Psoas muscle (tissue), 8 donors: ENCODE measurements around the gene RNU7-1. TPM values are rescaled to one million over a fixed set of nuclear protein-coding genes. Genes with fewer than 3 reads are reported as not detected.

Source experiments
- ATAC-seq, 4 donors: fragments of 200-7000 bp; cut with Tn5 transposase; one replicate each; pipeline ENCODE4 v1.9.1; 2020; ENCODE audit warnings: moderate library complexity in 3 of 4, mild to moderate bottlenecking in 2 of 4
- DNase-seq, 2 donors: peaks; one replicate each; pipeline ENCODE4 v3.0.0-alpha.2; 2020
- H3K27ac ChIP-seq: fragments of 200-600 bp; one replicate; pipeline ENCODE4 v1.8.0; 2022
- H3K27me3 ChIP-seq, 3 donors: fragments of 200-600 bp in 1 of 3; one replicate each; pipeline versions ENCODE4 v1.6.1 to v1.8.0; 2013 to 2022; ENCODE audit warnings: low read length in 2 of 3, mild to moderate bottlenecking in 2 of 3, moderate library complexity in 1 of 3; ENCODE audit not compliant: insufficient read depth in 3 of 3
- H3K36me3 ChIP-seq, 2 donors: fragments of 200-600 bp in 1 of 2; one replicate each; pipeline versions ENCODE4 v1.6.1 to v1.8.0; 2013 to 2022; ENCODE audit warnings: low read depth in 1 of 2, mild to moderate bottlenecking in 1 of 2, moderate library complexity in 1 of 2; ENCODE audit not compliant: insufficient read depth in 1 of 2
- H3K4me1 ChIP-seq: fragments of 200-600 bp; one replicate; pipeline ENCODE4 v1.8.0; 2022
- H3K4me3 ChIP-seq: fragments of 200-600 bp; one replicate; pipeline ENCODE4 v1.8.0; 2022; ENCODE audit warnings: mild to moderate bottlenecking
- H3K9me3 ChIP-seq: fragments of 200-600 bp; one replicate; pipeline ENCODE4 v1.8.0; 2022
- CTCF ChIP-seq: fragments of 200-600 bp; IDR thresholded peaks from one replicate; pipeline ENCODE4 v1.8.0; 2022; ENCODE audit warnings: antibody characterized with exemption
- WGBS, 3 donors: extraction: QIAGEN DNeasy Blood & Tissue Kit; methylation state at CpG; one replicate each; pipeline versions ENCODE4 v1.1.6 to v1.1.7; 2013; 5-methylcytosine and 5-hydroxymethylcytosine counted together
- intact Hi-C, 2 donors: fragments of 100-400 bp; cut with DNase I; formaldehyde crosslinking; loops; one replicate each; pipeline versions ENCODE4 v1.11.0 to v1.14.2; 2022
- polyA plus RNA-seq, 3 donors: library from polyadenylated mRNA; stranded (reverse); fragments of 200-250 nt; gene quantifications; one replicate each; pipeline ENCODE4 v1.2.3, GENCODE V29; 2013
- total RNA-seq, 4 donors: library from RNA; stranded (reverse); fragmentation: NEBNext Ultra II Directional in 2 of 4; extraction: Animal tissue kit (Norgen Biotek cat#: 25700) in 2 of 4; gene quantifications; one replicate each; pipeline versions ENCODE4 v1.2.1 to v1.2.4, GENCODE V29; 2021 to 2023
- donor health status: healthy with polysubstance abuse.
- donor health status: DM: no; HTN: no; CAD: no; lungs with moderate emphysema.
- donor health status: Bipolar disorder and iron deficiency.
- donor health status: healthy.
- donor health status: DM: yes; HTN: yes; CAD: no.
- donor health status: DM: no; HTN: no; CAD: no.
- donor health status: DM: no; HTN: no; CAD: no.
- donor health status: DM: yes; HTN: yes; CAD: no.

RNU7-1 gene
- total and polyA plus RNA-seq, 7 donors = not detected

- no peak for TF ChIP-seq CTCF
- no peak for ATAC-seq
- Histone ChIP-seq H3K36me3 (peaks cover 0 to 20% of the 10 kb centered on the region in 2 donors), H3K4me1 (peaks cover 21% of the 10 kb centered on the region), H3K27me3 (no peaks in the 10 kb centered on the region), H3K4me3 (no peak overlapping the region), H3K9me3 (no peaks in the 10 kb centered on the region), H3K27ac (no peak overlapping the region)
- 78 to 89% (median 87%) methylated on average over 8 of the region's 8 CpGs for WGBS, 3 donors
- DNase-seq = peak in 1 of 2 donors; percentile 4
- intact Hi-C loops = loop anchor here (5.0 kb wide), 3 partner anchors 95 to 165 kb away; partner anchors contain the start of gene C1R (in 1 of the 2)
These were observed 4.0 kb downstream of the RNU7-1 start for GRCh38 chr12:6947615-6948014.

- H3K36me3 ChIP-seq = peaks cover 0 to 20% of the 10 kb centered on the region in 2 donors
These were observed 5.4 kb downstream of the RNU7-1 start for GRCh38 chr12:6948873-6949594.

GRCh38 chr12:6950401-6950801 is 6.8 kb downstream of the RNU7-1 start:
- 86 to 91% (median 90%) methylated on average over 1 of the region's 1 CpG for WGBS, 3 donors
- H3K27ac ChIP-seq = no peak overlapping the region
- TF ChIP-seq CTCF = no peak
- intact Hi-C loops = loop anchor here in 1 of 2 donors (5.0 kb wide), 1 partner anchor 82 kb away; no protein-coding TSS in a partner anchor
- H3K4me1 ChIP-seq = peaks cover 10% of the 10 kb centered on the region
- ATAC-seq (no peak), DNase-seq (peak in 1 of 2 donors; percentile 1)
- H3K9me3 ChIP-seq = no peaks in the 10 kb centered on the region
- no peak overlapping the region for H3K4me3 ChIP-seq
- H3K36me3 ChIP-seq = peaks cover 0 to 18% of the 10 kb centered on the region in 2 donors
- no peaks in the 10 kb centered on the region for H3K27me3 ChIP-seq

More at GRCh38 chr12:6948873-6949594, 5.4 kb downstream of the RNU7-1 start:
- 75 to 84% (median 76%) methylated on average over 15 of the region's 15 CpGs for WGBS, 3 donors
- intact Hi-C loops = loop anchor here (5.0 kb wide), 3 partner anchors 93 to 163 kb away; partner anchors contain the start of gene C1R (in 1 of the 2)
- H3K4me3 ChIP-seq = no peak overlapping the region
- peak; percentile 11 to 54 for DNase-seq
- no peaks in the 10 kb centered on the region for H3K9me3 ChIP-seq
- no peak for ATAC-seq
- no peaks in the 10 kb centered on the region for H3K27me3 ChIP-seq
- TF ChIP-seq CTCF = no peak
- H3K27ac ChIP-seq = no peak overlapping the region
- peaks cover 17% of the 10 kb centered on the region for H3K4me1 ChIP-seq

- H3K27me3 ChIP-seq = no peaks in the 10 kb centered on the region
- DNase-seq (peak in 1 of 2 donors; percentile 81), ATAC-seq (peak in 1 of 4 donors; percentile 18)
- intact Hi-C loops = loop anchor here in 1 of 2 donors (5.0 kb wide), 1 partner anchor 81 kb away; no protein-coding TSS in a partner anchor
- no peak for TF ChIP-seq CTCF
- peaks cover 0 to 12% of the 10 kb centered on the region in 2 donors for H3K36me3 ChIP-seq
- H3K9me3 ChIP-seq = no peaks in the 10 kb centered on the region
- peaks cover 4% of the 10 kb centered on the region for H3K4me1 ChIP-seq
- H3K27ac ChIP-seq = no peak within 1 kb of the TSS
- peak within 1 kb of the TSS; percentile 50 for H3K4me3 ChIP-seq
- whole genome bisulfite sequencing, 3 donors = 77 to 78% (median 77%) methylated on average over 25 of the region's 25 CpGs
These were observed 7.4 kb downstream of the RNU7-1 start, which contains the start of gene PTPN6 for GRCh38 chr12:6950811-6951540. Gene PTPN6 (plus strand): TSS chr12:6951356. CDS start chr12:6951513, 157 bp downstream.
